ENCODE measurements around the gene NECAP2. TPM values are rescaled to one million over a fixed set of nuclear protein-coding genes. Genes with fewer than 3 reads are reported as not detected.
"Not testable (repeated sequence)": the region's sequence is repeated elsewhere in the genome, so short reads cannot be mapped to it uniquely, and the experiment has no call there.

Gene NECAP2
- total and polyA plus RNA-seq, 2 of the 4 experiments (the other 2 are of a cell fraction), result 80.5 to 85.1 TPM

GRCh38 chr1:16474891-16475290 is 34.4 kb downstream of the NECAP2 start:
- DNase-seq; H3K4me2 ChIP-seq (ENCODE audit: low read depth, low read length); H3K27ac ChIP-seq (ENCODE audit: insufficient read depth, low read length); H3K56ac ChIP-seq (ENCODE audit: extremely low read depth, insufficient read depth, low read length); intact Hi-C loops (cut with micrococcal nuclease); H4K5ac ChIP-seq (ENCODE audit: low read depth, low read length); H2BK5ac ChIP-seq (ENCODE audit: low read depth, low read length, poor library complexity, severe bottlenecking); H3K79me1 ChIP-seq (ENCODE audit: low read depth in 1 of 2, low read length in 2 of 2); H4K91ac ChIP-seq (ENCODE audit: insufficient read depth, low read depth, low read length); H3K9ac ChIP-seq (ENCODE audit: low read depth, low read length); H2BK15ac ChIP-seq (ENCODE audit: low read depth, low read length); BruUV-seq (replicated peaks); H2AFZ ChIP-seq (replicated peaks; ENCODE audit: low read length, poor library complexity); CTCF ChIA-PET; H3K18ac ChIP-seq (ENCODE audit: low read depth, low read length); H3K27me3 ChIP-seq (ENCODE audit: control insufficient read depth, insufficient read depth, low read length); H2BK120ac ChIP-seq (ENCODE audit: low read depth, low read length); H2AK9ac ChIP-seq (replicated peaks; ENCODE audit: low read depth, low read length, poor library complexity); H2AK5ac ChIP-seq (ENCODE audit: low read depth, low read length); H4K20me1 ChIP-seq (ENCODE audit: insufficient read depth, low read length); H3K4me1 ChIP-seq (ENCODE audit: control insufficient read depth, insufficient read depth, low read length); H4K8ac ChIP-seq (ENCODE audit: low read depth in 2 of 2, low read length in 2 of 2); H2BK20ac ChIP-seq (ENCODE audit: low read depth, low read length); H3K23ac ChIP-seq (ENCODE audit: low read depth, low read length); H3K9me1 ChIP-seq (ENCODE audit: insufficient read depth, low read length); H3K4ac ChIP-seq (ENCODE audit: low read depth, low read length); ATAC-seq (ENCODE audit: low read depth); H3K4me3 ChIP-seq (ENCODE audit: insufficient read depth, low read depth, low read length); in situ Hi-C loops (cut with MboI; ENCODE audit: low sequenced_read_pairs); H3K9me3 ChIP-seq (ENCODE audit: control insufficient read depth, insufficient read depth, low read length); H3K14ac ChIP-seq (replicated peaks; ENCODE audit: low read depth, low read length); POLR2A ChIA-PET (ENCODE audit: unreplicated experiment); dilution Hi-C loops (cut with HindIII; ENCODE audit: low sequenced_read_pairs, unreplicated experiment): not testable (repeated sequence)
- no CpG with 5 or more reads among the region's 2 CpGs for WGBS, 2 experiments (ENCODE audit: extremely low coverage in 2 of 2, insufficient read length in 1 of 2)
- TF ChIP-seq CTCF (conservative IDR thresholded peaks at IDR 0.05; ENCODE audit: low read depth, low read length), result peak; percentile 16; the same call in 1 of the 2 replicates
- peaks cover 35% of the 10 kb centered on the region for H3K36me3 ChIP-seq (ENCODE audit: control insufficient read depth, insufficient read depth, low read length)

GRCh38 chr1:16475771-16476770 is 35.5 kb downstream of the NECAP2 start:
- H3K18ac ChIP-seq (ENCODE audit: low read depth, low read length); H2AK9ac ChIP-seq (replicated peaks; ENCODE audit: low read depth, low read length, poor library complexity); BruUV-seq (replicated peaks); H2BK15ac ChIP-seq (ENCODE audit: low read depth, low read length); H4K91ac ChIP-seq (ENCODE audit: insufficient read depth, low read depth, low read length); H2AFZ ChIP-seq (replicated peaks; ENCODE audit: low read length, poor library complexity); in situ Hi-C loops (cut with MboI; ENCODE audit: low sequenced_read_pairs); H2BK120ac ChIP-seq (ENCODE audit: low read depth, low read length); H3K9me1 ChIP-seq (ENCODE audit: insufficient read depth, low read length); H3K56ac ChIP-seq (ENCODE audit: extremely low read depth, insufficient read depth, low read length); intact Hi-C loops (cut with micrococcal nuclease); H4K8ac ChIP-seq (ENCODE audit: low read depth in 2 of 2, low read length in 2 of 2); H3K14ac ChIP-seq (replicated peaks; ENCODE audit: low read depth, low read length); H3K23ac ChIP-seq (ENCODE audit: low read depth, low read length); CTCF ChIA-PET; H3K4me1 ChIP-seq (ENCODE audit: control insufficient read depth, insufficient read depth, low read length); POLR2A ChIA-PET (ENCODE audit: unreplicated experiment); H2AK5ac ChIP-seq (ENCODE audit: low read depth, low read length); H3K27me3 ChIP-seq (ENCODE audit: control insufficient read depth, insufficient read depth, low read length); H3K4ac ChIP-seq (ENCODE audit: low read depth, low read length); H3K79me1 ChIP-seq (ENCODE audit: low read depth in 1 of 2, low read length in 2 of 2); dilution Hi-C loops (cut with HindIII; ENCODE audit: low sequenced_read_pairs, unreplicated experiment); H4K5ac ChIP-seq (ENCODE audit: low read depth, low read length); H3K4me2 ChIP-seq (ENCODE audit: low read depth, low read length); DNase-seq; H2BK5ac ChIP-seq (ENCODE audit: low read depth, low read length, poor library complexity, severe bottlenecking); H4K20me1 ChIP-seq (ENCODE audit: insufficient read depth, low read length); H3K9ac ChIP-seq (ENCODE audit: low read depth, low read length); H3K9me3 ChIP-seq (ENCODE audit: control insufficient read depth, insufficient read depth, low read length); ATAC-seq (ENCODE audit: low read depth); H3K4me3 ChIP-seq (ENCODE audit: insufficient read depth, low read depth, low read length); H3K27ac ChIP-seq (ENCODE audit: insufficient read depth, low read length); H2BK20ac ChIP-seq (ENCODE audit: low read depth, low read length): not testable (repeated sequence)
- WGBS, 2 experiments (ENCODE audit: extremely low coverage in 2 of 2, insufficient read length in 1 of 2), result 100% methylated on average over 7 of the region's 29 CpGs; no CpG with 5 or more reads in 1 of the 2 experiments
- H3K36me3 ChIP-seq (ENCODE audit: control insufficient read depth, insufficient read depth, low read length), result peaks cover 43% of the 10 kb centered on the region
